Activated T-helper 2 cell treated with anti-CD3 and anti-CD28 coated beads, Interferon-gamma antibody, Interleukin-2, Interleukin-4, amounts not matched to agents 10 μg/mL and 5 μg/mL and 100 μg/mL, durations not matched to agents 14 hours and 24 hours and 36 hours (primary cell): ENCODE data around the gene PSME3IP1. TPM values are rescaled to one million over a fixed set of nuclear protein-coding genes. Genes with fewer than 3 reads are reported as not detected.

ENCODE experiments used
- DNase-seq: peaks from one replicate; pipeline ENCODE4 v3.0.0; 2021; ENCODE audit warnings: low spot score
- H3K27ac Mint-ChIP-seq: one replicate; pipeline ENCODE4 v1.8.0; 2021; ENCODE audit warnings: mixed read lengths
- H3K27me3 Mint-ChIP-seq: one replicate; pipeline ENCODE4 v1.8.0; 2021; ENCODE audit warnings: low read depth, mixed read lengths
- H3K36me3 Mint-ChIP-seq: one replicate; pipeline ENCODE4 v1.8.0; 2021; ENCODE audit warnings: low read depth, mixed read lengths
- H3K4me1 Mint-ChIP-seq: one replicate; pipeline ENCODE4 v1.8.0; 2021; ENCODE audit warnings: low read depth, mixed read lengths
- H3K4me3 Mint-ChIP-seq: one replicate; pipeline ENCODE4 v1.8.0; 2021; ENCODE audit warnings: low read depth, mild to moderate bottlenecking, moderate library complexity, mixed read lengths
- H3K9me3 Mint-ChIP-seq: one replicate; pipeline ENCODE4 v1.8.0; 2021; ENCODE audit warnings: mixed read lengths
- intact Hi-C: fragments of 100-400 bp; cut with micrococcal nuclease; formaldehyde crosslinking; loops from one replicate; pipeline ENCODE4 v1.15.1; 2023
- total RNA-seq: library from RNA; stranded (reverse); gene quantifications from 2 replicates; pipeline ENCODE4 v1.2.3, GENCODE V29; 2022

The PSME3IP1 gene
- 109 and 125 TPM in 2 replicates for total RNA-seq

GRCh38 chr16:57185945-57186871 is at the start of gene PSME3IP1, which contains the start of gene RSPRY1:
Gene PSME3IP1, minus strand, starts transcription at chr16:57186039. Its CDS starts 12,185 bp downstream, at chr16:57173854.
Gene RSPRY1, plus strand, starts transcription at chr16:57186329. Its CDS starts 18,330 bp downstream, at chr16:57204659.
- intact Hi-C loops, result loop anchor here (2.0 to 5.0 kb wide), 5 partner anchors 59 to 734 kb away; partner anchors contain the start of genes ARL2BP, NUDT21 and OGFOD1
- Mint-ChIP-seq H3K4me1 (peaks cover 36% of the 10 kb centered on the region), H3K27ac (peak within 1 kb of the TSS; percentile 96), H3K27me3 (no peaks in the 10 kb centered on the region), H3K9me3 (no peaks in the 10 kb centered on the region), H3K36me3 (peaks cover 22% of the 10 kb centered on the region), H3K4me3 (peak within 1 kb of the TSS; percentile 98)
- DNase-seq, result peak; percentile 99

GRCh38 chr16:57235128-57236021 is 49.5 kb upstream of the PSME3IP1 start:
- peaks cover 68% of the 10 kb centered on the region for H3K36me3 Mint-ChIP-seq
- no peak for DNase-seq
- no peak overlapping the region for H3K4me3 Mint-ChIP-seq
- no peaks in the 10 kb centered on the region for H3K9me3 Mint-ChIP-seq
- no peak overlapping the region for H3K27ac Mint-ChIP-seq
- H3K27me3 Mint-ChIP-seq, result no peaks in the 10 kb centered on the region
- H3K4me1 Mint-ChIP-seq, result peaks cover 11% of the 10 kb centered on the region
- intact Hi-C loops, result no loop called here

GRCh38 chr16:57234707-57235092 is 48.9 kb upstream of the PSME3IP1 start:
- no peaks in the 10 kb centered on the region for H3K9me3 Mint-ChIP-seq
- H3K36me3 Mint-ChIP-seq, result peaks cover 67% of the 10 kb centered on the region
- DNase-seq, result no peak
- peaks cover 11% of the 10 kb centered on the region for H3K4me1 Mint-ChIP-seq
- intact Hi-C loops, result no loop called here
- no peak overlapping the region for H3K27ac Mint-ChIP-seq
- H3K27me3 Mint-ChIP-seq, result no peaks in the 10 kb centered on the region
- no peak overlapping the region for H3K4me3 Mint-ChIP-seq

- H3K27me3 Mint-ChIP-seq, result no peaks in the 10 kb centered on the region
- H3K4me1 Mint-ChIP-seq, result peaks cover 11% of the 10 kb centered on the region
- H3K4me3 Mint-ChIP-seq, result no peak overlapping the region
- H3K9me3 Mint-ChIP-seq, result no peaks in the 10 kb centered on the region
- H3K36me3 Mint-ChIP-seq, result peaks cover 65% of the 10 kb centered on the region
- DNase-seq, result no peak
- no peak overlapping the region for H3K27ac Mint-ChIP-seq
- intact Hi-C loops, result no loop called here
Measured at GRCh38 chr16:57233944-57234706, 48.3 kb upstream of the PSME3IP1 start.

- Mint-ChIP-seq H3K4me1 (peaks cover 9% of the 10 kb centered on the region), H3K36me3 (peaks cover 70% of the 10 kb centered on the region), H3K27me3 (no peaks in the 10 kb centered on the region), H3K27ac (no peak overlapping the region), H3K4me3 (no peak overlapping the region), H3K9me3 (no peaks in the 10 kb centered on the region)
- DNase-seq, result no peak
- intact Hi-C loops, result no loop called here
Measured at GRCh38 chr16:57231821-57232350, 46.0 kb upstream of the PSME3IP1 start.

- intact Hi-C loops, result no loop called here
- Mint-ChIP-seq H3K27me3 (no peaks in the 10 kb centered on the region), H3K9me3 (no peaks in the 10 kb centered on the region), H3K36me3 (peaks cover 72% of the 10 kb centered on the region), H3K27ac (no peak overlapping the region), H3K4me3 (no peak overlapping the region), H3K4me1 (no peaks in the 10 kb centered on the region)
- DNase-seq, result no peak
Measured at GRCh38 chr16:57229079-57229478, 43.2 kb upstream of the PSME3IP1 start.

- intact Hi-C loops, result no loop called here
- H3K36me3 Mint-ChIP-seq, result peaks cover 77% of the 10 kb centered on the region
- no peaks in the 10 kb centered on the region for H3K4me1 Mint-ChIP-seq
- H3K4me3 Mint-ChIP-seq, result no peak overlapping the region
- H3K27ac Mint-ChIP-seq, result no peak overlapping the region
- H3K27me3 Mint-ChIP-seq, result no peaks in the 10 kb centered on the region
- H3K9me3 Mint-ChIP-seq, result no peaks in the 10 kb centered on the region
- DNase-seq, result no peak
Measured at GRCh38 chr16:57226701-57227621, 41.1 kb upstream of the PSME3IP1 start.

- H3K36me3 Mint-ChIP-seq, result peaks cover 76% of the 10 kb centered on the region
- H3K27ac Mint-ChIP-seq, result no peak overlapping the region
- no peaks in the 10 kb centered on the region for H3K27me3 Mint-ChIP-seq
- intact Hi-C loops, result no loop called here
- no peak for DNase-seq
- H3K4me3 Mint-ChIP-seq, result no peak overlapping the region
- no peaks in the 10 kb centered on the region for H3K9me3 Mint-ChIP-seq
- no peaks in the 10 kb centered on the region for H3K4me1 Mint-ChIP-seq
Measured at GRCh38 chr16:57225978-57226377, 40.1 kb upstream of the PSME3IP1 start.

- DNase-seq, result no peak
- Mint-ChIP-seq H3K36me3 (peaks cover 78% of the 10 kb centered on the region), H3K4me1 (no peaks in the 10 kb centered on the region), H3K27ac (no peak overlapping the region), H3K4me3 (no peak overlapping the region), H3K9me3 (peaks cover 5% of the 10 kb centered on the region), H3K27me3 (no peaks in the 10 kb centered on the region)
- intact Hi-C loops, result no loop called here
Measured at GRCh38 chr16:57224651-57225335, 39.0 kb upstream of the PSME3IP1 start.

GRCh38 chr16:57223057-57223456 is 37.2 kb upstream of the PSME3IP1 start:
- peaks cover 87% of the 10 kb centered on the region for H3K36me3 Mint-ChIP-seq
- intact Hi-C loops, result no loop called here
- H3K4me1 Mint-ChIP-seq, result no peaks in the 10 kb centered on the region
- H3K9me3 Mint-ChIP-seq, result peaks cover 21% of the 10 kb centered on the region
- DNase-seq, result no peak
- no peak overlapping the region for H3K4me3 Mint-ChIP-seq
- no peak overlapping the region for H3K27ac Mint-ChIP-seq
- H3K27me3 Mint-ChIP-seq, result no peaks in the 10 kb centered on the region

GRCh38 chr16:57216968-57217367 is 31.1 kb upstream of the PSME3IP1 start:
- intact Hi-C loops, result no loop called here
- Mint-ChIP-seq H3K27me3 (no peaks in the 10 kb centered on the region), H3K27ac (no peak overlapping the region), H3K4me3 (no peak overlapping the region), H3K4me1 (no peaks in the 10 kb centered on the region), H3K9me3 (peaks cover 57% of the 10 kb centered on the region), H3K36me3 (peaks cover 93% of the 10 kb centered on the region)
- no peak for DNase-seq
